Left renal cortex interstitium (tissue), 4 donors: ENCODE data around the gene DNHD1. TPM values are rescaled to one million over a fixed set of nuclear protein-coding genes. Genes with fewer than 3 reads are reported as not detected.

ENCODE experiments used
- DNase-seq, 4 donors: peaks; one replicate each; pipeline ENCODE4 v3.0.0-alpha.2; 2013; ENCODE audit warnings: low read depth in 4 of 4, low spot score in 2 of 4, missing footprints in 1 of 4
- polyA plus RNA-seq, 4 donors: library from polyadenylated mRNA; unstranded; fragments of 120-200 nt; gene quantifications; one replicate each; pipeline ENCODE4 v1.2.1, GENCODE V29; 2013; ENCODE audit not compliant: insufficient read length in 4 of 4

DNHD1 gene
- polyA plus RNA-seq, 4 donors: 4.1 to 14.4 (median 9.3) TPM

DNA sequence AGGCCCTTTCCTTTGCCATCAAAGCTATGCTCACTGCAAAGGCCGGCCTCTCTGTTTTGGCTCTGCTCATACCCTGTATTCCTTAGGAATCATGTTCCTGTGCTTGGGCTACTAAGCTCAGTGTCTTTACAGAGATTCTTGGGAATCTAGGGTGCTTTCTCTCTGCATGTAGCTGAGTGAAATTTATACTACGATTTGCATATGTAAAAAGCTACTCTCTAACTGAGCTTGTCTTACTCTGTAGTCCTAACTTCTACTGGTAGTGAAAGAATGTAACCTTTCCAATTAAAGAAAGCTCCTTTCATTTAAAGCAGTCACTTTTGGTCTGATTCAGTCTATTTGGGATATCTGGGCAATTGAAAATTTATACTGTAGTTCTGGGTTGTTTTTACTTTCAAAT lies 32.2 kb downstream of the DNHD1 start:
- DNase-seq: no peak

GRCh38 chr11:6530848-6531247 lies 33.8 kb downstream of the DNHD1 start:
- DNase-seq: no peak

- peak; percentile 29 to 40 (median 32) for DNase-seq
Measured at GRCh38 chr11:6531267-6531752, 34.2 kb downstream of the DNHD1 start.

GRCh38 chr11:6538456-6538855 lies 41.4 kb downstream of the DNHD1 start:
- no peak for DNase-seq

DNA sequence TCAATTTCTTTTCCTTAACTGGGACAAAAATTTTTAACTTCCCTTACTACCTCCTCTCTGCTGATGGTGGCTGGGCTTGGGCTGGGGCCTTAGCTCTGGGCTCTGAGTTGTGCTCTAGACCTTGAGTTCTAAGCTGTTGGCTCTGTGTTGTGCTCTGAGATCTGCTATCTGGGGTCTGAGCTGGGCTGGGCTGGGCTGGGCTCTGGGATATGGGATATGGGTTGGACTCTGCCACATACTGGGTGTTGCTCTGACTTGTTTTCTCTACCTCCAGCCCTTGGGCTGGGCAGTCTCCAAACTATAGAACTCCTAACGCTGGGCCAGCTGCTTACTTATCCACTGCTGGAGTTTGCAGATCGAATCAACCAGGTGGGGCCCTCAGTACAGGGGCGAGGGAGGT lies 41.9 kb downstream of the DNHD1 start:
- DNase-seq: no peak

GRCh38 chr11:6539748-6540268 lies 42.7 kb downstream of the DNHD1 start:
- no peak for DNase-seq

GRCh38 chr11:6541356-6541755 lies 44.3 kb downstream of the DNHD1 start:
- no peak for DNase-seq

DNA sequence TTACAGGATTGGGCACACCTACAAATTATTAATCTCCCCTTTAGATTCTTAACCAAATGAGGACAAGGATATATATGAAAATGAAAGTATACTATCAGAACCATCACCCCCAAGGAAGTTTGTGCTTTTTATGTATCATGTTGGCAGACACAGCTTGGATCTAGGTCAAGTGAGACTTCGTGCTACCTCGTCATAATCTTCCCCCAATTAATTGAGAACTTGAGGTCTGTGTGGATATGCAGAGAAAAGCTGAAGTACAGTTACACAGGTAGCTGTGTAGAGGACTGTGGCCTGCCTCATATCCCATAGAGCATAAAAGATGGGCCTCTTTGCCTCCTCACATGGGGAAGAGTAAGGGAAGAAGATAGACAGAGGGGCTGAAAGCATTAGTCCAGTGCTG lies 45.6 kb downstream of the DNHD1 start:
- no peak for DNase-seq

DNA sequence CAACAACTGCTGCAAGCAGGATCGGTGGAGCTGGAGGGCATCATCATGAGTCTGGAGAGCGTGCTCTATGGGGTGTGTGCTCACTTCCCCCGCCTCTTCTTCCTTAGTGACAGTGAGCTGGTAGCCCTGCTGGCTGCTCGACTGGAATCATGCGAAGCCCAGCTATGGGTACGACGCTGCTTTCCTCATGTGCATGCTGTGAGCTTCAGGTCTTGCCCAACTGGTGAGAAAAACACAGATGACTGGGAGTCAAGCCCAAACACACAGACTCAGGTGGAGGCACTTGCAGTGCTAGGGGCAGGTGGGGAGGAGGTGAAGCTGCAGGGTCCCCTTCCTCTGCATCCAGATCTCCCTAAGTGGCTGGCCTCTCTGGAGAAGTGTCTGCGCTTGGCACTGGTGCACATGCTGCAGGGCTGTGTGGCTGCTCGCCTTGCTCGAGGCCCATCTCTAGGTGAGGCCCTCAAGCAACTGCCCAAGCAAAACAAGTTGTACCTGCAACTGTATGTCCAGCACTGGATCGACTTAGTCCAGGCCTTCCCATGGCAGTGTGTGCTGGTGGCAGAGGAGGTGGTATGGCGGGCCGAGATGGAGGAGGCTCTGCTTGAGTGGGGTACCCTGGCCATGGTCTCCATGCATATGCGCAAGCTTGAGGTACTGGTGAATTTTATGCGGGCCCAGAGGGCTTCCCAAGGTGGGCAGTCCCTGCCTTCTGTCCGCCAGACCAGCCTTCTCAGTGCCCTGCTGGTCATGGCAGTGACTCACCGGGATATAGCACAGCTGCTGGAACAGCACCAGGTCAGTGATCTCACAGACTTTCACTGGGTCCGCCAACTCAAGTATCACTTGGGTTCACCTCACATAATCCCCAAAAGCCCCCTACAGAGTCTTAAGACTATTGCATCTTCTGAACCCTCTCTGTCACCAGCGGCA lies 48.1 kb downstream of the DNHD1 start:
- DNase-seq: no peak

GRCh38 chr11:6545917-6546605 lies 49.0 kb downstream of the DNHD1 start:
- no peak for DNase-seq

DNA sequence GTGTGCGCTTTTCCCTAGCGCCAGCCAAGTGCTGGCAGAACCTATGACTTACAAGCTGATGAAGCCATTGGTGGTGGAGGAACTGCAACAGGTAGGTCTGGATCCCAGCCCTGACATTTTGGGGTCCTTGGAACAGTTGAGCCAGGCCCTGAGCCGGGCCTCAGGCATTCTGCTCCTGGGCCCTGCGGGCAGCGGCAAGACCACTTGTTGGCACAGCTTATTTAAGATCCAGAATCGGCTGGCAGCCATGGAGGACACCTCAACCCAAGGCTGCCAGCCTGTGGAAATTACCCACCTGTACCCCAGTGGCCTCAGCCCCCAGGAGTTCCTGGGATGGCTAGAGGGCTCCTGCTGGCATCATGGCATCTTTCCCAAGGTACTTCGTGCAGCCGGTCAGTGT lies 49.7 kb downstream of the DNHD1 start:
- no peak for DNase-seq

- DNase-seq: no peak
Measured at GRCh38 chr11:6547177-6547576, 50.1 kb downstream of the DNHD1 start.

DNA sequence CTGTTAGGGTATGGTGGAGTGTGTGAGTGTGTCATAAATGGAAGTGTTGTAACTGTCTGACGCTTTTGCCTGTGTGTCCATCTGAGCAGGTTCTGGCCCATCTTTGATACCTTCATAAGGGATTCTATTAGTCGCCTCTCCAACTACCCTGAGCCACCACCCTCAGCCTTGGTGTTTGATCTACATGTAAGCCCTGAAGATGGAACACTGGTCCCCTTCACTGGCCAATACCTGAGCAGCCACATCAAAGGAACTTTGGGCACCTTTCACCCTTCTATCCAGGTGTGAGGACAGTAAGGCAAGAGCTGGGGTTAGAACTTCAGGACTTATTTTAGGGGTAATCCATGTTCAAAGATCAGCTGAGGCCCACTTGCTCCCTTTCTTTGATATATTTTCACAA lies 51.0 kb downstream of the DNHD1 start:
- DNase-seq: no peak

GRCh38 chr11:6548641-6549040 lies 51.6 kb downstream of the DNHD1 start:
- no peak for DNase-seq

DNA sequence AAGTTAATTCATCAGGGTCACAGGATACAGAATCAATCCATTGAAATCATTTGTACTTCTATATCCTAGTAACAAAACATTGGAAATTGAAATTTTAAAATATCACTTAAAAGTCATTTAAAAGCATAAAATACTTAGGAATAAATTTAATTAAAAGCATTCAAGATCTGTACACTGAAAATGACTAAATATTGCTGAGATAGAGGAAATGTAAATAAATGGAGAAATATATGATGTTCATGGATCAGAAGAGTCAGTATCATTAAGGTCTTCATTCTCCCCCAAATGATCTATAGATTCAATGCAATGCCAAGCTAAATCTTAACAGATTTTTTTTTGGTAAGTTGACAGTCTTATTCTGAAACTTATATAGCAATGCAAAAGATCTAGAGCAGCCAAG lies 56.6 kb downstream of the DNHD1 start:
- no peak for DNase-seq

GRCh38 chr11:6554828-6555706 lies 58.0 kb downstream of the DNHD1 start:
- no peak for DNase-seq

GRCh38 chr11:6556139-6556949 lies 59.3 kb downstream of the DNHD1 start:
- peak in 2 of 4 donors; percentile 18 to 23 for DNase-seq

DNA sequence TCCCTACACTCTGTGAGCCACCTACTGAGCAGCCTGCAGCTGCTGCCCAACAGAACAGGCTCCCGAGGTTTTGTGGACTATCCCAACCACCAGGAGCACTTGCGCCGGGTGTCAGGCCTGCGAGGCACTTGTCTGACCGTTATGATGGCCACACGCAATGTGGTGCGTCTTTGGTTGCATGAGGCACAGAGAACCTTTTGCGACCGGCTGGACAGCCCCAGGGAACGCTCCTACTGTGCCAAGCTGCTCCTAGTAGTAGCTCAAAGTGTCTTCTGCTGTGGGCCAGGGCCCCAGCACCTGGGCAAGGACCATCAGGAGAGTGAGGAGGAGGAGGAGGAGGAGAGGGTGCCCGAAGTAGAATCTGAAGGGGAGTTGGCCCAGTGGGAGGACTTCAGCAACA lies 60.0 kb downstream of the DNHD1 start:
- no peak for DNase-seq

GRCh38 chr11:6557761-6558674 lies 60.9 kb downstream of the DNHD1 start:
- no peak for DNase-seq
